ENCODE measurements around the gene GHRHR. TPM values are rescaled to one million over a fixed set of nuclear protein-coding genes. Genes with fewer than 3 reads are reported as not detected.

Gene GHRHR
- total and polyA plus RNA-seq, 10 of the 15 experiments (the other 5 are each of a cell fraction or from before 2014, with no cell fraction given) = not detected

DNA sequence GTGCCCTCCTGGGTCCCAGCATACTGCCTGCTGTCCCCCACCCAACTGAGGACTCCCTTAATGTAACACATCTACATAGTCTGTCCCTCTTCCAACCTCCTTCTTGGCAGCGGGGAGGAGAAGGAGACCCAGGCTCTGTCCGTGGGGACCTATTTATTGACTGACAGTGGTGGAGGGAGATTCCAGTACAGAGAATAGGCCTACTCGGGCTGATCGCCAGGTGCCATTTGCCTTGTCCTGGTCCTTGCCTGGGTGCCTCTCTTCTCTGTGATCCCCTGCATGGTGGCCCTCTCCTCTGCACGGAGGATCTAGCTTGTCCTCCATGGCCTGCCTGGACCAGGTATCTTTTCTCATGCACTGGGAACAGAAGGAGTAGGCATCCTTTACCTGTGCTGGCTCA, 17.0 kb downstream of the GHRHR start (continued):
- TF ChIP-seq, protein P1, sequence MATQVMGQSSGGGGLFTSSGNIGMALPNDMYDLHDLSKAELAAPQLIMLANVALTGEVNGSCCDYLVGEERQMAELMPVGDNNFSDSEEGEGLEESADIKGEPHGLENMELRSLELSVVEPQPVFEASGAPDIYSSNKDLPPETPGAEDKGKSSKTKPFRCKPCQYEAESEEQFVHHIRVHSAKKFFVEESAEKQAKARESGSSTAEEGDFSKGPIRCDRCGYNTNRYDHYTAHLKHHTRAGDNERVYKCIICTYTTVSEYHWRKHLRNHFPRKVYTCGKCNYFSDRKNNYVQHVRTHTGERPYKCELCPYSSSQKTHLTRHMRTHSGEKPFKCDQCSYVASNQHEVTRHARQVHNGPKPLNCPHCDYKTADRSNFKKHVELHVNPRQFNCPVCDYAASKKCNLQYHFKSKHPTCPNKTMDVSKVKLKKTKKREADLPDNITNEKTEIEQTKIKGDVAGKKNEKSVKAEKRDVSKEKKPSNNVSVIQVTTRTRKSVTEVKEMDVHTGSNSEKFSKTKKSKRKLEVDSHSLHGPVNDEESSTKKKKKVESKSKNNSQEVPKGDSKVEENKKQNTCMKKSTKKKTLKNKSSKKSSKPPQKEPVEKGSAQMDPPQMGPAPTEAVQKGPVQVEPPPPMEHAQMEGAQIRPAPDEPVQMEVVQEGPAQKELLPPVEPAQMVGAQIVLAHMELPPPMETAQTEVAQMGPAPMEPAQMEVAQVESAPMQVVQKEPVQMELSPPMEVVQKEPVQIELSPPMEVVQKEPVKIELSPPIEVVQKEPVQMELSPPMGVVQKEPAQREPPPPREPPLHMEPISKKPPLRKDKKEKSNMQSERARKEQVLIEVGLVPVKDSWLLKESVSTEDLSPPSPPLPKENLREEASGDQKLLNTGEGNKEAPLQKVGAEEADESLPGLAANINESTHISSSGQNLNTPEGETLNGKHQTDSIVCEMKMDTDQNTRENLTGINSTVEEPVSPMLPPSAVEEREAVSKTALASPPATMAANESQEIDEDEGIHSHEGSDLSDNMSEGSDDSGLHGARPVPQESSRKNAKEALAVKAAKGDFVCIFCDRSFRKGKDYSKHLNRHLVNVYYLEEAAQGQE (IDR thresholded peaks at IDR 0.05; ENCODE audit: low read depth, low read length) = no peak
- no peak for TF ChIP-seq MXI1 (IDR thresholded peaks at IDR 0.05; ENCODE audit: low read depth, low read length)

DNA sequence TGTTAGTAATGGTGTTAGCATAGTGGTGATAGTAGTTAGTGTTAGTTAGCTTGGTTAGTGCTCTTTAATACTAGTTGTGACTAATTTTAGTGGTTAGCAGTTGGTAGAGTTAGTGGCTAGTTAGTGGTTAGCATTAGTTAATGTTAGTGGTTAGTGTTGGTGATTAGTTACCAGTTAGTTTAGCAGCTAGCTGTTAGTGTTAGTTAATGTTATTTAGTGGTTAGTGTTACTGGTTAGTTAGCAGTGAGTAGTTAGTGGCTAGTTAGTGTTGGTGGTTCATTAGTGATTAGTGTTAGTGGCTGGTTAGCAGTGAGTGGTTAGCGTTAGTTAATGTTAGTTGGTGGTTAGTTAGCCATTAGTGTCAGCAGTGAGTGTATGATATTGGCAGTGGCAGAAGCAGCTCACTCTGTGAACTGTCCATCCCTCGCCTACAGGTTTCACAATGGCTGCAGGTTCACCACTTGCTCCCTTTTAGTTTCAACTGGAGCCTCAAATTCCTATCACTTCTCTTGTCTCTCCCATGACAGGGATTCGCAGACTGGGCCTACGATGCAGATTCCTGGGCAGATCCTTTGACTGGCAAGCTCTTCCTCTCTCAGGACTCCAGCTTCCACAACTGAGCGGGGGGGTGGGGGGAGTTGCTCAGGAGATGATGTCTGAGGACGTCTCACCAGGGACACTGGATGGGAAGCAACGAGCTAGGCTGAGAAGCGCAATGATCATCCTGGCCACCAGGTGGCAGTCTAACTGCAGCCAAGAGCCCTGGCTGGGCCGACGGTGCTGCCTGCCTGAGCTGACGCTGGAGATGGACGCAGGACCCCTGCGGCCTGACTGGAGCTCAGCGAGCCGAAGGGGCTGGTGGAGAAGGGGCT, 19.5 kb downstream of the GHRHR start:
- peaks cover 0 to 1% of the 10 kb centered on the region in 2 experiments; a peak in 3 of 4 replicates for H3K27me3 ChIP-seq (replicated peaks in 1 of 2; ENCODE audit: control insufficient read depth in 2 of 2, insufficient read depth in 2 of 2, low read length in 1 of 2)
- no peaks in the 10 kb centered on the region for H3K36me3 ChIP-seq (ENCODE audit: control insufficient read depth in 2 of 2, insufficient read depth in 2 of 2, low read length in 1 of 2)
- H3K79me2 ChIP-seq (ENCODE audit: control insufficient read depth, insufficient read depth, low read length) = no peaks in the 10 kb centered on the region
- SMC1A ChIA-PET (ENCODE audit: uncharacterized antibody, unreplicated experiment) = interaction anchor here (0.7 to 7.1 kb wide), 16 partner anchors 10 to 184 kb away, joined by 3 to 146 read pairs (median 3); no protein-coding TSS in a partner anchor
- in situ Hi-C loops (cut with MboI) (loop anchor here (5.0 to 10.0 kb wide), 2 partner anchors 139 to 752 kb away; no protein-coding TSS in a partner anchor), intact Hi-C loops (cut with micrococcal nuclease; ENCODE audit: unreplicated experiment) (loop anchor here (1.0 to 2.0 kb wide), 2 partner anchors 139 to 182 kb away; no protein-coding TSS in a partner anchor)
- ATAC-seq (peak; percentile 98), DNase-seq (ENCODE audit: low read depth, low spot score) (no peak), FAIRE-seq (peak; percentile 93)
- BruUV-seq (replicated peaks) = no TSS peak
- no peak overlapping the region for H3K4me2 ChIP-seq (ENCODE audit: control insufficient read depth, insufficient read depth)
- CTCF ChIA-PET = interaction anchor here (0.8 to 10.1 kb wide), 44 partner anchors 10 to 544 kb away, joined by 3 to 398 read pairs (median 4); no protein-coding TSS in a partner anchor
- H3K4me3 ChIP-seq = no peak overlapping the region
- POLR2A ChIA-PET = interaction anchor here (1.0 kb wide), 1 partner anchor 139 kb away, joined by 3 read pairs; no protein-coding TSS in a partner anchor
- H4K20me1 ChIP-seq (ENCODE audit: control insufficient read depth, insufficient read depth) = no peaks in the 10 kb centered on the region
- no peak overlapping the region for H3K9ac ChIP-seq (ENCODE audit: control insufficient read depth, insufficient read depth, low read length)
- RAD21 ChIA-PET (ENCODE audit: unreplicated experiment) = interaction anchor here (0.6 to 7.1 kb wide), 13 partner anchors 9 to 236 kb away, joined by 3 to 176 read pairs (median 3); no protein-coding TSS in a partner anchor
- H3K27ac ChIP-seq (ENCODE audit: control insufficient read depth, insufficient read depth) = no peak overlapping the region
- no peaks in the 10 kb centered on the region for H3K9me3 ChIP-seq (replicated peaks; ENCODE audit: control insufficient read depth, insufficient read depth, low read length)
- no peaks in the 10 kb centered on the region for H3K4me1 ChIP-seq (ENCODE audit: control insufficient read depth, insufficient read depth, low read length)
- 7% methylated on average over 15 of the region's 15 CpGs for WGBS (ENCODE audit: insufficient coverage, insufficient replicate concordance, low lambda C conversion rate, missing lambda C conversion rate)
- H2AFZ ChIP-seq (ENCODE audit: control insufficient read depth, low read depth, low read length) = no peak overlapping the region; the same call in 1 of the 2 replicates
- TF ChIP-seq NFXL1 (IDR thresholded peaks at IDR 0.05; ENCODE audit: borderline replicate concordance) (no peak), RB1 (IDR thresholded peaks at IDR 0.05; ENCODE audit: borderline replicate concordance) (no peak), SMC3 (IDR thresholded peaks at IDR 0.05; ENCODE audit: borderline replicate concordance, low read length) (peak; percentile 92), CTCF (IDR thresholded peaks at IDR 0.05 in 2 of 3, conservative IDR thresholded peaks at IDR 0.05 in 1 of 3; ENCODE audit: control insufficient read depth in 2 of 3, extremely low read depth in 1 of 3, insufficient read depth in 1 of 3, low read depth in 3 of 3, low read length in 3 of 3) (peak; percentile 90 to 97 (median 90)), CHD4 (IDR thresholded peaks at IDR 0.05) (no peak), TCF7 (IDR thresholded peaks at IDR 0.05; ENCODE audit: borderline replicate concordance) (no peak), CREM (IDR thresholded peaks at IDR 0.05; ENCODE audit: low read depth) (no peak), YY1 (IDR thresholded peaks at IDR 0.05; ENCODE audit: low read depth, low read length) (peak; percentile 73), BHLHE40 (IDR thresholded peaks at IDR 0.05; ENCODE audit: borderline replicate concordance in 1 of 2, low read depth in 2 of 2, low read length in 1 of 2) (0 out of 4 replicates have a peak, but pooled peaks of 1 of the 2 experiments have one; percentile 9)
- TF ChIP-seq, protein P2, sequence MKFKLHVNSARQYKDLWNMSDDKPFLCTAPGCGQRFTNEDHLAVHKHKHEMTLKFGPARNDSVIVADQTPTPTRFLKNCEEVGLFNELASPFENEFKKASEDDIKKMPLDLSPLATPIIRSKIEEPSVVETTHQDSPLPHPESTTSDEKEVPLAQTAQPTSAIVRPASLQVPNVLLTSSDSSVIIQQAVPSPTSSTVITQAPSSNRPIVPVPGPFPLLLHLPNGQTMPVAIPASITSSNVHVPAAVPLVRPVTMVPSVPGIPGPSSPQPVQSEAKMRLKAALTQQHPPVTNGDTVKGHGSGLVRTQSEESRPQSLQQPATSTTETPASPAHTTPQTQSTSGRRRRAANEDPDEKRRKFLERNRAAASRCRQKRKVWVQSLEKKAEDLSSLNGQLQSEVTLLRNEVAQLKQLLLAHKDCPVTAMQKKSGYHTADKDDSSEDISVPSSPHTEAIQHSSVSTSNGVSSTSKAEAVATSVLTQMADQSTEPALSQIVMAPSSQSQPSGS (IDR thresholded peaks at IDR 0.05; ENCODE audit: low read length) = no peak
- TF ChIP-seq, protein P3, sequence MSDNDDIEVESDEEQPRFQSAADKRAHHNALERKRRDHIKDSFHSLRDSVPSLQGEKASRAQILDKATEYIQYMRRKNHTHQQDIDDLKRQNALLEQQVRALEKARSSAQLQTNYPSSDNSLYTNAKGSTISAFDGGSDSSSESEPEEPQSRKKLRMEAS (IDR thresholded peaks at IDR 0.05; ENCODE audit: low read depth, low read length) = no peak

Measured in GM12878 (cell line).